Stimulated activated CD8-positive, alpha-beta memory T cell treated with anti-CD3 and anti-CD28 coated beads, Interleukin-2, amount 100 ng/mL, for 48 hours (primary cell): ENCODE data around the gene KRTAP5-2.

ENCODE experiments used
- DNase-seq, 2 donors: peaks; one replicate each; pipeline ENCODE4 v3.0.0-alpha.2; 2020; ENCODE audit warnings: low read depth in 2 of 2

KRTAP5-2 gene

DNA sequence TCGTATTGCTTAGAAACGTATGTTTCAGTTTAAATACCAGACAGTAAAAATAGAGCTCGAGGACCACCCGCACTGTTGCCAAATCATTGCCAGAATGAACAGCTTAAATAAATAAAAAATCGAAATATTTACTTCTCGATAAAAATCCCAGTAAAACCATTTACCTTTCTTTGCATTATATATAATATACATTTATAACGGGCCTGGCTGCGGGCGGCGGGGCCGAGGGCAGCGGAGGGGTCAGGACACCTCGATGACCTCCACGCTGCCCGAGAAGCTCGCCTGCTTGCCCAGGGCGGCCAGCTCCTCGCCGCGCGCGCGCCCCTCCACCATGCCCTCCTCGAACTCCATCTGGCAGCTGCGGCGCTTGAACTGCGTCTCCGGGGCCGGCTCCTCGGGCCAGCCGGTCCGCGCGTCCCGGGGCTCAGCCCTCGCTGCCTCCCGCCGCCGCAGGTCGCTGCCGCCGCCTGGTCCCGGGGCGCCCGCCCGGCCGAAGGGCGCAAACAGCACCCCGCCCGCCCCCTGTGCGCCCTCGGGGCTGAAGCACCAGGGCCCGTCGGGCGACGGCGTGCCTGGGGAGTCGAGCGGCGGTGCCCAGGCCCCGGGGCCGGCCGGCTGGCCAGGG is 41.7 kb downstream of the KRTAP5-2 start:
- no peak for DNase-seq

DNA sequence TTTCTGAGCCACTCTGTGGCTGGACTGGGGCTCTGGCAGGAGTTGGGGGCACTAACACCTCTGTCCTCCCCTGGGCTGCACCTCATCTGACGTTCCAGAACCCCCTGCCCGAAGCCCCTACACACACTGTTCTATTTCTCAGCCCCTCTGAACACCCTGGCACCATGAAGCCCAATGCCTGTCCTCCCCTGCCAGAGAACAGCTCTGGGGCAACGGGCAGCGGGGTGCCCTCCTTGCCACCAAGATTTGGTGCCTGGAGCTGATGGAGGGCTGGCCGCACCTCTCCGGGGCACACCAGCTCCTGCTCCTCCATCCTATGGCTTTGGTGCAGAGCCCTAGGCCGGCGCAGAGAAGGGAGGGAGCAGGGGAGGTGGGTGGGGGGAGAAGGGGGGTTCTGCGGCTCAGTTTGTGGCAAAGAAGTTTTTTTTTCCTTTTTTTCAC is 42.4 kb downstream of the KRTAP5-2 start:
- no peak for DNase-seq

DNA sequence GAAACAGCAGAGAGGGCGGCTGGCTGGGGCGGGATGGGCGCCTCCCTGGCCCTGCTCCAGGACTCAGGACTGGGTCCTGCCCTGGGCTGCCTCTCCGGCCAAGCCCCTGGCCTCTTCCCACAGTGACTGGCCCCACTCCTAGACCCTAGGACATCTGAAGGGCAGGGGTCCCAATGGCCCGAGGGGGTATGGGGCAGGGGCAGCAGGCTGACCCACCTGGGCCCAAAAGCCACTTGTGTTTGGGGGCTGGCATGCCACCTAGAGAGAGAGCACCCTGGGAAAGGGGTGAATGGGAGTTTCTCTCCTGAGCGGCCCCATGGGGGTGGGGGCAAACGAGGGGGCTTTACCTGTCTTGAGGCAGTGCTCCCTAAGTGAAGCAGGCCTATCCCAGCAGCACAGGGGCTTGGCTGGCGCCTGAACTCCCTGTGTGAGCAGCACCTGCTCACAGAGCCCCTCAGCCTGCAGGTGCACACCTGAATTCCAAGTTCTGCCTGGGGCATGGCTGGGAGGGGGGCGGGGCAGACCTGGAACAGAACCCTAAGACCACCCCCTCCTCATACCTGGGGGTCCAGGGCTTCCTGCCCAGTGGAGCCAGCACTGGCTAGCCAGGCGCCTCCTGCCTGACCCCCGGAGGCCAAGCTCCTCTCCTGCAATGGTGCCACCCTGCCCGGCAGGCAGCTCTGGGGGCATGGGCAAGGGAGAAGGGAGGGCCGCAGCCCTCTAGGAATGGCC is 42.9 kb downstream of the KRTAP5-2 start:
- DNase-seq: no peak

DNA sequence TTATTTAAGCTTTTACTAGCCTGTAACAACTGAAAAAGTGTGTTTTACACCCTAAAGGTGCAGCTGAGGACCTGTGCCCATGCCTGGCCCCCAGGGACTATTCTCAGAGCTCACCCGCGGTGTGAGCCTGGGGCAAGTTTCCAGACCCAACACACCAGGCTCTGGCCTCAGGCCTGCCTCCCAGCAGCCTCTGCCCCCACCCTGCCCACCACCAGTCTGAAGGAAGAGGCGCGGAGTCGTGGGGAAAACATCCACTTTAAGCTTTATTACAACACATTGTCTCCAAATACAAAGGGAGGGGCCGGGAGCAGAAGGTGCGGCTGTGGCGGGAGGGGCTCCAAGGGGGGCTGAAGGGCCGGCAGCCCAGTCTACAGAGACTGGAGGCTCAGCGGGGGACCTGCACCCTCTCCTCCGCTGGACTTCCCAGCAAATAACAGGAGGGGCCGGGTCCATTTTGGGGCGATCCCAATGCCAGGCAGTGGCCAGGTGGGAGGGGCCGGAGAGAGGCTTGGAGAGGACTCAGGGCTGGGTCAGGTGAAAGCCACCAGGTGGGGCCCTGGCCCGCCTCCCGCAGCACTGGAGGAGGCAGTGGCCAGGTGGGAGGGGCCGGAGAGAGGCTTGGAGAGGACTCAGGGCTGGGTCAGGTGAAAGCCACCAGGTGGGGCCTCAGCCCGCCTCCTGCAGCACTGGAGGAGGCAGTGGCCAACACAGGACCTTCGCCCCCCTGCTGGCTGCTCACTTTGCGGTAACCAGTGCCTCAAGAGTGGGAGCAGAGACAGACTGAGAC is 44.1 kb downstream of the KRTAP5-2 start:
- DNase-seq: no peak

DNA sequence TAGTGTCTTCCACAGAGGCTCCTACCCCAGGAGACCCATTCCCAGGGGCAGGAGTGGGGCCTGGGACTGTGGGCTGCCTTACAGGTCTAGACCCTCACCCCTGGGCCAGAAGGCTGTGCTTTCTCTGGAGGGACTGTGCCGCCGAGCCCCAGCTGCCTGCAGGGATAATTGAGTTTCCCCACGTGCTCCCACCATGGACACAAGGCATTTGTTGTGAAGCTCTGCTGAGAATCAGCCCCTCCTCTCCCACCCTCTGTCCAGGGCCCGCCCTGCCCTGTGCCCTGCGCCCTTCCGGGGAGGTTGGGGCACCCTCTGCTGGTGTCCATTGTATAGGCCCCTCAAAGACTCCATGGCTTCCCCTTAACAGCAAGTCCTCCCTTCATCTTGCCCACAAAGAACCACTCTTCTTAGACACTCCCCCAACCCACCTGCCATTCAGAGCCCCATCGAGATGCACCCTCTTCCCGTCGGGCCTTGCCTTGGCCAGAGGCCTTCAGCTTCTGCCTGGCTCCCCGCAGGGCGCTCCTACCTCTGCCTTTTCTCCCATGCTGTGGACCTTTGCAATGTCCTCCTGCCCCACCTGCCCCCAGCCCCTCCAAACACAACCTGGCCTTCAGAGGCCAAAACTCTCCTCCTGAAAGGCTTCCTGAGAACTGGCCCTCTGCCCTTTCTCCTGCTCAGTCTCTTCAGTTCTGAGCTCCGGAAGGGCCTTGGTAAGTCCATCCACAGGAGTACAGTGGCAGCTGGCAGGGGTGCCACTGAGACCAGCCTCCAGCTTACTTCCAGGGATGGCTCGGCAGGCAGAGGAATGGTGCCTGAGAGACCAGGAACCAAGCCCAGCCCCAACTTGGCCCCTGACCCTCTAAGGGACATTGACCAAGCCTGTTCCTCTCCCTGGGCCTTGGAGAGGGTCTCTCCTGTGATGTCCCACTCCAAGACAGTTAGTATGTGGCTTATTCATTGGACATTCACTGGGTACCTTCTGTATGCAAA is 48.5 kb downstream of the KRTAP5-2 start:
- no peak for DNase-seq

DNA sequence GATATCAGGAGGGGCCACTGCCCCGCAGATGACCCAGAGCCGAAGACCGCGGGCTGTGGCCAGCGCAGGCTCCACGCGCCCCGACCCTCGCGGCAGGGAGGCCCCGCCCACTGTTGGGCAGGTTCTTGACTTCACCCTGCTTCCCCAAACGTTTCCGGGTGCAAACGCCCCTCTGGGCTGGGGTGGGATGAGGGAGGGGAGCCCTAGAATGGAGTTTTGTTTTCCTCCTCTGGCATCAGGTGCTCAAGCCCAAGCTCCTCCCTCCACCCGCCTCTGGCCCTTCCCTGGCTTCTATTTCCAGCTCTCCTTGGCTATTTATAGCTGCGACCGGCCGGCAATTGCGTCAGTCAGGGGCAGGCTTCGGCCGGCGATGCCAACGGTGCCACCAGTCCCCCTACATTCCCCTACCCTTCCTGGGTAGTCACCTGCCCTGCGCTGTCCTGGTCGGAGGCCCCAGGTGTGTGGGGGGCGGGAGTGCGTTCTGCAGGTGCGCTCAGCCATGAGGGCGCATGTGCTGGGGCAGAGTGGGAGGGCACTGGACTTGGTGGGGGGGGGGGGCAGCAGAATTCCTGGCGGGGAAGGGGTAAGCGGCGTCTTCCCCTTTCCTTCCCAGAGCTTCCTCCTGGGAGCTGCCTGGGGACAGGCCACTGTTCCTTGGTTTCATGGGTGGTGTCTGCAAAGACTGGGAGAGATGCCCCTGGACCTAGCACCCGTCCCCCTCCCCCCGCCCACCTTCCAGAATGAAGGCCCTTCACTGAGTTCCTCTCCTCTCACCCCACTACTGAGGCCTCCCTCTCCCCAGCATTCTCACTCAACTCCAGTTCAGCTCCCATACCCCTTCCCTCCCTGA is 49.6 kb downstream of the KRTAP5-2 start:
- no peak for DNase-seq

DNA sequence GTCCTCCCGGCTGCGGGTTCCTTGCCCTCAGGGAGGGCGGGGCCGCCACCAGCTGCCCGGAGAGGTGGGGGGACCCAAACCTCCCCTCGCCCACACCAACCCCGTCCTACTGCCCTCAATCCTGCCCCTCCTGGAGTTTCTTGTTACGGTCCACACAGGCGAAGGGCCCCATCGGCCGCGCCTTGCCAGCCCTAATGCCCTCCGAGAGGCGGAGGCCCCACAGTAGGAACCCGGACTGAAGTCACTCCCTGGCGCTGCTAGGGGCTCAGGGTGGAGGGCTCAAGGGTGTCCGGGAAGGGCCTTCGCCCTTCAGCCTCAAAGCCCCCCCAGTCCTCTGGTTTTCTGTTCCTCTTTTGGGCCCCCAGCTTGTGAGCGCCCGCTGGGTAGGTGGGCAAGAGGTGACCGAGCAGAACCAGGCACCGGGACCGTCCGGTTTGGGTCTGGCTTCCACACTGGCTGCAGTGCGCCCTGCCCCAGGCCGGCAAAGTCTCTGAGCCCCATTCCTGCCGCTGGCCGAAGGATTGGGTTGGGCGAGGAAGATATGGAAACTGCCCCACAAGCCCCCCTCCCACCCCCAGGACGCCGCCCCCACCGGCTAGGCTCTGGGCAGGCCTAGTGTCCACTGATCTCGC is 50.5 kb downstream of the KRTAP5-2 start:
- DNase-seq: no peak
